Activated CD8-positive, alpha-beta memory T cell treated with anti-CD3 and anti-CD28 coated beads, Interleukin-2, amount 50 U/mL, for 24 hours (primary cell): Measurements from ENCODE around the gene CNOT6.
"Not testable (repeated sequence)": the region's sequence is repeated elsewhere in the genome, so short reads cannot be mapped to it uniquely, and the experiment has no call there.

Experiments
- DNase-seq: peaks from one replicate; pipeline ENCODE4 v3.0.0-alpha.2; 2020; ENCODE audit errors: extremely low read depth

The CNOT6 gene

DNA sequence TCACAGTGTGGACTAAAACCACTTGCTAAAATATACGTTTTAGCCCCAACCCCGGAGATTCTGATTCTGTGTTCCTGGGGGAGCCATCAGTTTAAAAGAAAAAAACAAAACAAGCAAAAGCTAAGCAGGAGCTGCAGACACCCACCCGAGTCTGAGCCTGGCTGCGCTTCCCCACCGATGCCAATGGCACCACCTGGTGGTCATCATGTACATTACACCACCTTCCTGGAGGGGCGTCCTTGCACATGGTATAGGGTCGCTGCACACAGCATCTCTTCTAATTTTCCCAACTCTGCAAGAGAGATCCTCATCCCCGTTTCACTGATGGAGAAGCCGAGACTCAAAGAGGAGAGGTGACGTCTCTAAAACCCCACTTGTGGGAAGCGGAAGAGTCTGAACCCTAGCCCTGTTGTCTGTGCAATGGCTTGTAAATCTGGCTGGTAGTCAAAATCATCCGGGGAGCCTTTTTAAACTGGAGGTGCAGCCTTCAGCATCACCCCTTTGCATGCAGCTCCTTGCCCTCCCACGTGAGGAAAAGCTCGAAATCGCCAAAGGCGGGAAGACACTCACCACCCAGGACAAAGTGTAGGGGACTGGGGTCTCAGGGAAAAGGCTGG lies 23.1 kb upstream of the CNOT6 start:
- DNase-seq: no peak

DNA sequence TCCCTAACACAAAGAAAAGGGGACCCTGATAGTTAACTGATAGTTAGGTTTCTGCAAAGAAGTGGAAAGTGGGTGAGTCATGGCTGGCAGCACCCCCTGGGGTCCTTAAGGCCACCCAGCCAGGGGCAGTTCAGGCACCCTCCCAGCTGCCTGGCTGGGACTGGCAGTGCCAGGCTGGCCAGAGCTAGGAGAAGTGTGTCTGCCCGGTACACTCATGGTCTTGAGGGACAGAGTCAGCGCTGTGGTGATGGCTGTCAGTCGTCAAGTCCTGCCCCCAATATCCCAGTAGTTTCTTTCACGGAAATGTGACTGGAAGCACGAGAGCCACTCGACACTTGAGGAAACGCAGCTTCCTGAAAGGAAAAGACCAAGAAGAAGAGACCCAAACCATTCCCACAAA lies 22.3 kb upstream of the CNOT6 start:
- DNase-seq: no peak

DNA sequence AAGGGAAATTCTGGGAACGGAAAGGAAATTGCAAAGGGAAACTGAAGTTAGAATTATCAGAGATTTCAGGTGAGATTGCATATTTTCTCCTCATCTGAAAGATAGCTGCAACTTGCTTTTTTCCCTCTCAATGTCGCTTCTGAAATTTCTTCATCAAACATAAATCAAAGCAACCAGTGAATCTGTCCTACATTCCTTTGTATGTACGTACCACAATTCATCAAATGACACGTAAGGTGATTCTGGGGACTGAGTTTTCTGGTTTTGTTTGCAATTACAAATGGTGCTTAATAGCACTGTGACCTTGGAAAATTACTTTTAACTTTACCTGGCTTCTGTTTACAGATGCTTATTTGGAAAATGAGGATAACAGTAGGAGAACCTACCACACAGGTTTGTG lies 21.9 kb upstream of the CNOT6 start:
- DNase-seq: no peak

DNA sequence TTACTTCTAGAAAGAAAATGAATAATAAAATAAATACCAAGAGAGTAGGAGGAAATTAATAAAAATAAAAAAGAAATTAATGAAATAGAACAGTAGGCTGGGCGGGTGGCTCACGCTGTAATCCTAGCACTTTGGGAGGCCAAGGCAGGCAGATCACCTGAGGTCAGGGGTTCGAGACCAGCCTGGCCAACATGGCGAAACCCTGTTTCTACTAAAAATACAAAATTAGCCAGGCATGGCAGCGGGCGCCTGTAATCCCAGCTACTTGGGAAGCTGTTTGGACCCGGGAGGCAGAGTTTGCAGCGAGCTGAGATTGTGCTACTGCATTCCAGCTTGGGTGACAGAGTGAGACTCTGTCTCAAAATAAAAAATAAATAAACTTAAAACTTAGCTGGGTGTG lies 20.8 kb upstream of the CNOT6 start:
- DNase-seq: not testable (repeated sequence)

DNA sequence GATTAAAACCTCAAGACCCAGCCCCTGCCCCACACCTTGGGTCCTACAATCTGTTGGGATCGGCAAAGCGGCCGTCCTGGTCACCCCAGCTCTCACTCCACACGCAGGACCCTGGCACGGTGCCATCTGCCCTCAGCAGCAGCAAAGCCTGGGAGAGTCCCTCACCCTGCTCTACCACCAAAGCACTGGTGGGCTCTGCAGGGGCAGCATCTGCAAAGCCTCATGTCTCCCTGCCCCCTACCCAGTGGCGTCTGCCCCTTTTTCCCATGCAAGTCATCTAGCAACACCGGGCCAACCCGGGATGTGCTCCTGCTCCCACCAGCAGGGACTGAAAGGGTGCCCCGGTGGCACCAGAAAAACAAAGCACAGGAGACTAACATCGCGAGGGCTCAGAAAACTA lies 19.6 kb upstream of the CNOT6 start:
- no peak for DNase-seq

DNA sequence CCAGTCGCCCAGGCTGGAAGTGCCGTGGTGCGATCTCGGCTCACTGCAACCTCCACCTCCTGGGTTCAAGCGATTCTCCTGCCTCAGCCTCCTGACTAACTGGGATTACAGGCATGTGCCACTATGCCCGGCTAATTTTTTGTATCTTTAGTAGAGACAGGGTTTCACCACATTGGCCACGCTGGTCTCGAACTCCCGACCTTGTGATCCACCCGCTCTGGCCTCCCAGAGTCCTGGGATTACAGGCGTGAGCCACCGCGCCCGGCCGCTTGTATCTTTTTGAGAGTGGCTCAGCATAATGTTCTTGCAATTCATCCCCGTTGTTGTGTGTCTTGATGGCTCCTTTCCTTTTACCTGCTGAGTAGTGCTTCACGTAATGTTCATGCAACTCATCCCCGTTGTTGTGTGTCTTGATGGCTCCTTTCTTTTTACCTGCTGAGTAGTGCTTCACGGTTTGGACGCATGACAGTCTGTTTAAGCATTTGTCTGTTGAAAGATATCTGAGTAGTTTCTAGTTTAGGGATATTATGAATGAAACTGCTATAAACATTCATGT lies 18.1 kb upstream of the CNOT6 start:
- DNase-seq: not testable (repeated sequence)

DNA sequence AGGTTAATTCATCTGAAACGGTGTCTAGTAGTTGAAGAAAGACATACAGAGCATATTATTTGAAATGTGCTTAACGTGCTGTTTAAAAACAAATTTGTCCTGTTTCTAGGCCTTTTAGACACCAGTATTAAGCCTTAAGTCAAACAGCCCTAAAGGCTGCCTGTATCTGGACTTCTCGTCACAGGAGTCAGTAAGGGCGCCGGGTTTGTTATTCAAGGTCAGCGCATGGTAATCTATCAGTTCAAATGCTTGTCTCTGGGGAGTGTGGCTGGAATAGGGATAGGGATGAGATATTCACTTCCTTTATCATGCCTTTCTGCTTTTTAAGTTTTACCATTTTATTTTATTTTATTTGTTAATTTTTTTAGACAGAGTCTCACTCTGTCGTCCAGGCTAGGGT lies 9.4 kb upstream of the CNOT6 start:
- DNase-seq: no peak

DNA sequence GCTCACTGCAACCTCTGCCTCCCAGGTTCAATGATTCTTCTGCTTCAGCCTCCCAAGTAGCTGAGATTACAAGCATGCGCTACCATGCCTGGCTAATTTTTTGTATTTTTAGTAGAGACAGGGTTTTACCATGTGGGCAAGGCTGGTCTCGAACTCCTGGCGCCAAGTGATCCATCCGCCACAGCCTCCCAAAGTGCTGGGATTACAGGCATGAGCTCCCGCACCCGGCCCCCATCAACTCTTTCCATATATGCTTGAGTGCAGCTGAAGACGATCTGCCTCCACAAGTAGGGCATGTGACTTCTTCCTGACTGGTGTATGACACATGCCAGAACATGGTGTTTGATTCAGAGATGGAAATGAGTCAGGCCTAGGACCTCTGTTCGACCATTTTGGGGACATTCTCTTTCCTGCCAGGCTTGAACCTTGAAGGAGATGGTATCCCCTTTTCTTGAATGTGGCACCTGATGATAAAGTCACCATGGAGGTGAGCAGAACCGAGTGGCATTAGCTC lies 7.5 kb upstream of the CNOT6 start:
- DNase-seq: no peak

DNA sequence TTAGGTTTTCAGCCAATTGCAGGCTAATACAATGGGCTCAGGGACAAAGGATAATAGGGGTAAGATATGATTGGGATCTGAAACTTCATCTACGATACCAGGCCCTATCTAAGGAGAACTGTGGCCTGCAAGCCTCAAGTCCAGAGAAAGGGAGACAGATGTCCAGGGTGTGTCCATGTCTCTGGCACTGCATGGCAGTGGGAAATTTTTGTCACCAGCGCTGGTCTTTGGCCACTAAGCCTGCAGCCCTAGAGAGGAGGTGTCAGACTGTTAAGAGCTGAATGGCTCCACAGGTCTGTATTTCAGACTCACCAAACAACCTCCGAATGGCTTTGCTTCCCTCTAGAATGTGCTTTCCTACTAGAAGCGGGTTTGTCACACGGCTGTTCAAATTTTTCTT lies 6.6 kb upstream of the CNOT6 start:
- no peak for DNase-seq

DNA sequence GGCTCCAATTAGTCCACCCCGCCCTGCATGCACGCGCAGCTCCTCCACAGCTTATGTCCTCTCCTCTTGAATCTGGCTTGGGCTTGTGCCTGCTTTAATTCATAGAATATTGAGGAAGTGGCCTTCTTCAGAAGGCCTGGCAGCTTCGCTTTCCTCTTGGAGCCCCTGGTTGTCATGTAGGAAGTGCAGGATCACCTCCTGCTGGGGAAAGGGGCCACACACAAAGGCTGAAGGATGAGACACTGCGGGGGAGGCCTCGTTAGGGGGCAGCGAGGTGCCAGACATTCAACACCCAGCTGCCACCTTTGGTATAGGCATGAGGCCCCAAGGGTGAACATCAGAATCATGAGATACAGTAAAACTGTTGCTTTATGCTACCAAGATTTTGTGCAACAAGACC lies 2.7 kb upstream of the CNOT6 start:
- DNase-seq: no peak

DNA sequence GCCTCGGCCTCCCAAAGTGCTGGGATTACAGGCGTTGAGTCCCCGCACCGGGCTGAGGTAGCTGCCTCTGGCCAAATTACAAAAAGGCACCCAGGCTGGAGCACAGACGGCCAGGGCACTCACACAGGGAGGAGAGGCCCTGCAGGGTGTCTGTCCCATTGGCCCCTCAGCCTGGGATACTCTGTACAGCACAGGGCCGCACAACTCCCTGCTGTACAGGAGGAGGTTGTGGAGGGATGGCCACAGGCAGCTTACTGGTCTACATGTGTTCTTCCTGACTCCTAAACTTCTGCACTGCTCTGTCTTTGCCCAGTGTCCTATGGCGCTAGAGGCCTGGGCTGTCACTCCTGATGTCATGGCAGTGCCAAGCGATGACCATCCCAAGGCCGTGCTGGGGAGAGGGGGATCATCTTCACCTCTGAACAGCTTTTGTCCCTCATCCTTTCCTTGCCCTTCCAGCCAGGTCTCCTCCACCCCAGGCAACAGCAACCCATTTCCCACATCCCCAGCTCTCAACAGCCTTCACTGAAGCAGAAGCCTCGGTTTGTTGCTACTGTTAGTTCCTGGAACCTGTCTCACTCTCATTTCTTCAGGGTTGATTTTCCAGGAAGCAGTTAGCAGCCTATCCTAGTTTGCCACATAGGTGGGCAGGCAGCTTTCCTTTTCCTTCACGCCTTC lies 1.8 kb upstream of the CNOT6 start:
- DNase-seq: no peak

DNA sequence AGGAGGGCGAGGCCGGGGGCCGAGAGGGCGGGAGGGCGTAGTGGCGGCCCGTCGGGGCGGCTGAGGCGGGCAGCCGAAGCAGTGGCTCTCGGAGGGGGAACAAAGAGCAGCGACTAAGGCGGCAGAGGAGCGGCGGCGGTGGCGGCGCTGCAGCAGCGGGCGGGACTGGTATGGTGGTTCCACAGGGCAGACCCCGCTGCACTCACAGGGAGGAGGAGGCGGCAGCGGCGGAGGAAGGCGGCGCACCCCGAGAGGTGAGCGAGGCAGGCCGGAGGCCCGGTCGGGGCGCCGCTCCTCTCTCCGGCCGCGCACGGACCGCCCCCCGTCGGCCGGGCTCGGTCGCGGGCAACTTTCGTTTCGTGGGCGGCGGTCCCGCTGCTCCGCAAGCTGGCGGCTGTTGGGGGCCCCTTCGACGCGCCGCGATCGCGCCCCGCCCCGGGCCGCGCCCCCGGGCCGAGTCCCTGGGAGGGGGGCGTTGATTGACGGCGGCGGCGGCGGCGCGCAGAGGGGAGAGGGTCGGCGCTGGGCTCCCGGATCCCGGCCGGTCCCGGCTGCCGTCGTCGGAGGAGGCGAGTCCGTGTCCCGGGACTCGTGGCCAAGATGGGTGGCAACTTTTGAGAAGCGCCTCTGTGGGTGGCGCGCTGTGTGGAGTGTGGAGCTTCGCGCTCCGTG lies 467 bp downstream of the CNOT6 start:
- no peak for DNase-seq

DNA sequence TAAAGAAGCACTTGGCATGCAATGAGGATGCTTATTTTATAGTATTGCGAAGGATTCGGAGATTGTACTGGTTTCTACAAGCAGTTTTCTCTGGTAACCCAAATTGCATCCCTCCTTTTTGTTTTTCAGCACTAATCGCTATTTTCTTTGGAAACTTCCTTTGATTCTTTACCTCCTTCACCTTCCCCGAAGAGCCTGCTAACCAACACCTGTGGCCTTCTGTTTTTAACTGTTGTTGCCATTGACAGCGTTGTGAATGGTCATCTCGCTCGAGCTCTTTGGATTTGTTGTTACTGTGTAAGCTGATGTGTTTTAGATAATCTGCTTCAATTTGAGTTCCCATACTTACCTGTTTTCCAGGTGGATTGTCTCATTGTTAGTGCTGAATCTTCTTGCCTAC lies 1.1 kb downstream of the CNOT6 start:
- DNase-seq: no peak

DNA sequence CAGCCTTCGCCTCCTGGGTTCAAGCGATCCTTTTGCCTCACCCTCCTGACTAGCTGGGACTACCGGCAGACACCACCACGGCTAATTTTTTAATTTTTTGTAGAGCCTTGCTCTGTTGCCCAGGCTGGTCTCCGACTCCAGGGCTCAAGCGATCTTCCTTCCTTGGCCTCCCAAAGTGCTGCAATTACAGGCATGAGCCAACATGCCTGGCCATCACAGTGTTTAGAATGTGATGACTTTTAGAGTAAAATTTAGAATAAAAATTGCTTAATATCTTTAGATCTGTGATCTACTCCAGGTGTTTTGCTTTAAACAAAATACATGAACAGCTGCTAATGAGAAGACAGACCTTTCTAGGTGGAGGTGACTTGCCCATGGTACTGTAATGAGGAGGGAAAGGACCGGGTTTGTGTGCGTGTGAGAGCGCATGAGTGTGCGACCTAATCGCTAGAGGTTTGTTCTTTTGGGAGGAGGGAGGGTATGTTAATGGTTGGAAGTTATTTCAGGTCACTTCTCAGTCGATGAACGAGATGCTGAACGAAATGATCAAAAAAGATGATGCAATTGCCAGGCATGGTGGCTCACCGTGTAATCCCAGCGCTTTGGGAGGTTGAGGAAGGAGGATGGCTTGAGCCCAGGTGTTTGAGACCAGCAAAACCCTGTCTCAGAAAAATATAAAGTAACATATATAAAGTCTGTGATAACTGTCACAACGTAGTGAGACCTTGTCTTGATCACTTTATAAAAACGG lies 2.0 kb downstream of the CNOT6 start:
- DNase-seq: no peak

DNA sequence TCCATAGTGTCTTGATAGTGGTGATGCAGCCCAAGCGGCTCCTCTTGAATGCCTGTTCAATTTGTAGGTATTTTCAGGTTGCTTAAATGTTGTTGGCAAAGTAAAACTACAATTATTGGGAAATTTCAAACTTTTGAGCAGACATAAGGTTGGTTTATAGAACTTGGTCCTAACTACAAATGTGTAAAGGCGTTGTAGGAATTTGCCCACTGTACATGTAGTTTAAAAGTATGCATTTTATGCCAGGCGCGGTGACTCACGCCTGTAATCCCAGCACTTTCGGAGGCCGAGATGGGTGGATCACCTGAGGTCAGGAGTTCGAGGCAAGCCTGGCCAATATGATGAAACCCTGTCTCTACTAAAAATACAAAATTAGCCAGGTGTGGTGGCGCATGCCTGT lies 2.6 kb downstream of the CNOT6 start:
- DNase-seq: not testable (repeated sequence)

DNA sequence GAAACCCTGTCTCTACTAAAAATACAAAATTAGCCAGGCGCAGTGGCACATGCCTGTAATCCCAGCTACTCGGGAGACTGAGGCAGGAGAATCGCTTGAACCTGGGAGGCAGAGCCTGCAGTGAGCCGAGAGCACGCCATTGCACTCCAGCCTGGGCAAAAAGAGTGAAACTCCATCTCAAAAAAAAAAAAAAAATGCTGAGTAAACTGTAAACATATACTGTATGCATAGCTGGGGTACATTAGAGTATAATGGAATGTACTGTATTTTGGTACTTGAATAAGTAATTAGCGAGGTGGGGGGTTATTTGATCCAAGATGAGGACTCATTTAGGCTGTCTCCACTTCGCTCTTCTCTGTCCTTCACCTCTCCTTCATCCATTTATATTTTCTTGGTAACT lies 3.7 kb downstream of the CNOT6 start:
- not testable (repeated sequence) for DNase-seq

DNA sequence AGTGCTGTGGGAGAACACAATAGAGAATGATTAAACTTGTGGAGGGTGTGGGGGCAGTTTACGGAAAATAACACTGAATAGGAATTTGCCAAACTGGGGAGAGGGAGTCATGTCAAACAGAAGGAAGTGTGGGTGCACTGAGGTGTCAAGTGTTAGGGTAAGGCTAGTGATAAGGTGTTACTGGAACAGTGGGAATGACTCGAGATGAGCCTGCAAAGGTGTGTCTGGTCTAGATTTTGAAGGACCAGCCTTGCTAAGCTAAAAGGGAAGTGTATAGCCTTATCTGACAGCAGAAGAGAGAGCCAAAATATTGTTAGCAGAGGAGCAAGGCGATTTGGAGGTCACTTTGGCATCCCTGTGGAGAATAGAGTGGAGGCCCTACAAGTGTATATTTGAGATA lies 4.2 kb downstream of the CNOT6 start:
- DNase-seq: no peak

DNA sequence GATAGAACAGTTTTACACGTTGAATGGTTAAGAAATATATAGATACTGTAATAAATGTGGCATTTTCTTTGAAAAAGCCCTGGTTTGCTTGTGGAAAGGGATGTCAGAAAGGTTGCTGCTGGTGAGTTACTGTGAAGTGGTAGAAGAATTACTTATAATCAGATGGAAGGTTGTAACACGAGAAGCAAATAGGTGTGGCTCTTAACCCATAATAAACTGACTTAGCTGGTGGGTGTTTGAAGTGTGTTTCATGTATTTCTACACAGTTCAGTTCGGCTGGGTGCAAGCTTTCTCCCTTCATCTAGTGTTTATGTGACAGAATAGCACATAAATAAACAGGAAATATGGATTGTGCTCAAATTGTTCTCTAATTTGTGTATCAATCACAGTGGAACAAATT lies 5.5 kb downstream of the CNOT6 start:
- DNase-seq: no peak

DNA sequence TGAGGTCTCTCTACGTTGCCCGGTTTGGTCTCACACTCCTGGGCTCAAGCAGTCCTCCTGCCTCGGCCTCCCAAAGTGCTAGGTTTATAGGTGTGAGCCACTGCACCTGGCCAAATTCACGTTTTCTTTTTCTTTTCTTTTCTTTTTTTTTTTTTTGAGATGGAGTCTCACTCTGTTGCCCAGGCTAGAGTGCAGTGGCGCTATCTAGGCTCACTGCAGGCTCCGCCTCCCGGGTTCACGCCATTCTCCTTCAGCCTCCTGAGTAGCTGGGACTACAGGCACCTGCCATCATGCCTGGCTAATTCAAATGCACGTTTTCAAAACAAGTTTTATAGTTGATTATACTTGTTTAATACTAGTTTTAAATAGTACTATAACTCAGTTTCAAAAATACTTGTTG lies 6.1 kb downstream of the CNOT6 start:
- DNase-seq: not testable (repeated sequence)

DNA sequence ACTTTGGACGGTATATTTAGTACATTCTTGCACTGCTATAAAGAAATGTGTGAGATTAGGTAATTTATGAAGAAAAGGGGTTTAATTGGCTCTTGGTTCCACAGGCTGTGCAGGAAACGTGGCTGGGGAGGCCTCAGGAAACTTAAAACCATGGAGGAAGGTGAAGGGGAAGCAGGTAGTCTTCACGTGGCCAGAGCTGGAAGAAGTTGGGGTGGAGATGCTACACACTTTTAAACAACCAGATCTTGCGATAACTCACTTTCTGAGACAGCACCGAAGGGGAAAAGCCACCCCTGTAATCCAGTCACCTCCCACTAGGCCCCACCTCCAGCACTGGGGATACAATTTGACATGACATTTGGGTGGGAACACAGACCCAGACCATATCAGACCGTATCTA lies 13.5 kb downstream of the CNOT6 start:
- no peak for DNase-seq

DNA sequence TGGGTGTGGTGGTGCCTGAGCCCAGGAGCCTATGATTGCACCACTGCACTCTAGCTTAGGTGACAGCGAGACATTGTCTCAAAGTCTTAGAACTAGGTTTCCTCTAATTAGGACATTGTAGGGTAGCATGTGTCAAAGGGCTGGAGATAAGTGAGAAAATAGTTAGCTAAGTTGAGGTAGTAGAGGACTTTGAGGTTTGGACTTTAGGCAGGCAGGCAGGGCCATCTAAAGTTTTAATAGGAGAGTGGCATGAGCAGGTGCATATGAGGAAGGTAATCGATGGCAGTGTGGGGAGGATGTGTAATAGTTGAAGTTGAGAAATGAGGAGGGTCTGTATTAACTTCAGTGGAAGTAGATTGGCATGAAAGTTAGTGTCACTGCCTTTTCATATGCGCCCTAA lies 21.1 kb downstream of the CNOT6 start:
- DNase-seq: no peak

DNA sequence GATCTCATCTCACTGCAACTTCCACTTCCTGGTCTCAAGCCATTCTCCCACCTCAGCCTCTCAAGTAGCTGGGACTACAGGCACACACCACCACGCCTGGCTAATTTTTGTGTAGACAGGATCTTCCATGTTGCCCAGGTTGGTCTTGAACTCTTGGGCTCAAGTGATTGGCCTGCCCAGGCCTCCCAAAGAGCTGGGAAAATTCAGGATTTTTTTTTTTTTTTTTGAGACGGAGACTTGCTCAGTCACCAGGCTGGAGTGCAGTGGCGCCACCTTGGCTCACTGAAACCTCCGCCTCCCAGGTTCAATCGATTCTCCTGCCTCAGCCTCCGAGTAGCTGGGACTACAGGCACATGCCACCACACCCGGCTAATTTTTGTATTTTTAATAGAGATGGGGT lies 21.8 kb downstream of the CNOT6 start:
- DNase-seq: not testable (repeated sequence)
